Large intestine (tissue), 3 donors: Measurements from ENCODE around the gene TMEM214. TPM values are rescaled to one million over a fixed set of nuclear protein-coding genes. Genes with fewer than 3 reads are reported as not detected.

Experiments used
- DNase-seq, 2 donors: peaks; one replicate each; pipeline versions ENCODE4 v3.0.0 to v3.0.0-alpha.2; 2013
- H3K27ac ChIP-seq: one replicate; pipeline ENCODE4 v1.5.1; 2013; ENCODE audit warnings: low read length
- H3K27me3 ChIP-seq: 2 replicates; pipeline ENCODE4 v1.6.1; 2013; ENCODE audit warnings: low read length; ENCODE audit not compliant: control insufficient read depth, insufficient read depth
- H3K36me3 ChIP-seq: 2 replicates; pipeline ENCODE4 v1.6.1; 2013; ENCODE audit warnings: low read length; ENCODE audit not compliant: control insufficient read depth, insufficient read depth
- H3K4me1 ChIP-seq: one replicate; pipeline ENCODE4 v1.6.1; 2013; ENCODE audit warnings: low read length; ENCODE audit not compliant: control insufficient read depth, insufficient read depth
- H3K4me3 ChIP-seq: one replicate; pipeline ENCODE4 v1.5.1; 2013; ENCODE audit warnings: low read length
- H3K9me3 ChIP-seq: one replicate; pipeline ENCODE4 v1.6.1; 2013; ENCODE audit warnings: mild to moderate bottlenecking, low read depth, low read length, moderate library complexity; ENCODE audit not compliant: control insufficient read depth
- WGBS: methylation state at CpG from one replicate; pipeline ENCODE4 v1.1.5; 2013; ENCODE audit warnings: low lambda C conversion rate; ENCODE audit not compliant: insufficient coverage; 5-methylcytosine and 5-hydroxymethylcytosine counted together
- polyA plus RNA-seq: library from polyadenylated mRNA; unstranded; fragments of 120-200 nt; gene quantifications from one replicate; pipeline ENCODE4 v1.2.1, GENCODE V29; 2013

The TMEM214 gene
- polyA plus RNA-seq, 1 donor, result 93.6 TPM

- Histone ChIP-seq H3K36me3 (no peaks in the 10 kb centered on the region), H3K27ac (no peak overlapping the region), H3K4me3 (no peak overlapping the region), H3K4me1 (no peaks in the 10 kb centered on the region), H3K27me3 (peaks cover 2% of the 10 kb centered on the region), H3K9me3 (no peaks in the 10 kb centered on the region)
- no CpG with 5 or more reads among the region's 10 CpGs for WGBS
- no peak for DNase-seq
Observed at GRCh38 chr2:26997394-26997793, 35.4 kb upstream of the TMEM214 start.

DNA sequence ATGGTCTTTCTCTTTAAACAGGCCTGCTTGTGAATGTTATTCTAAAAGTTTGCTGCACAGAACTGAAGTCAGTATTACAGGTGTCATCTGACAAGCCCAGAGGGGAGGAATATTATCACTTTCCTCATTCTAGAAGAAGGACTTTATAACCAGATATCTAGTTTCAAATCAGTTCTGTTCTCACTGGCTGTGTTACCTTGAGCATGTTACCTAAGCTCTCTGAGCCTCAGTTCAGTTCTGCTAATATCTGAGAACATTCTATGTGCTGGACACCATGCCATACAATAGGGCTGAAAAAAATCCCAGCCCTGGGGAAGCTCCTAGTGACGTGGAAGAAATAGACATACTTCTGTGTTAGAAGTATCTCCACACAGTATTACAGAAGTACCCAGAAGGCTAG lies 34.4 kb upstream of the TMEM214 start:
- H3K4me1 ChIP-seq, result no peaks in the 10 kb centered on the region
- H3K27me3 ChIP-seq, result peaks cover 2% of the 10 kb centered on the region
- H3K36me3 ChIP-seq, result no peaks in the 10 kb centered on the region
- no peak for DNase-seq
- no peaks in the 10 kb centered on the region for H3K9me3 ChIP-seq
- no CpG with 5 or more reads among the region's 1 CpG for WGBS
- H3K4me3 ChIP-seq, result no peak overlapping the region
- H3K27ac ChIP-seq, result no peak overlapping the region

DNA sequence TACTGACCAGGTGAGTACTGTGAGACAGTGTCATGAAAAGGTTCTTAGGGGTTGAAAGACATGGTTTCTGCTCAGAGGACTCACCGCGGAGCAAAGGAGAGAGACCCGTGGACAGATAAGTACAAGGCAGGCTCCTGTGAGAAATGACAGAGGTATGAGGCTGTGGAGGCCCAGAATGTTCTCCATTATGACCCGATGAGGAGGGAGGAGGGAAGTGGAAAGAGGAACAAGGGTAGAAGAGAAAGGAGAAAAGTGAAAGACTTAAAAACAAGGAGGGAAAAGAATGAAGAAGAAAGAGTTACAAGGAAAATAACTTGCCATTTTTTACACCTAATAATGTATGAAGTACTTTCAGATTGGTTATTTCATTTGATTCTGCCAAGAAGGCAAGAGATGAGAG lies 32.5 kb upstream of the TMEM214 start:
- H3K27ac ChIP-seq, result no peak overlapping the region
- WGBS, result 64% methylated on average over 2 of the region's 4 CpGs
- H3K9me3 ChIP-seq, result no peaks in the 10 kb centered on the region
- peaks cover 2% of the 10 kb centered on the region for H3K27me3 ChIP-seq
- H3K4me3 ChIP-seq, result no peak overlapping the region
- no peaks in the 10 kb centered on the region for H3K36me3 ChIP-seq
- no peak for DNase-seq
- no peaks in the 10 kb centered on the region for H3K4me1 ChIP-seq

- Histone ChIP-seq H3K27me3 (peaks cover 2% of the 10 kb centered on the region), H3K36me3 (no peaks in the 10 kb centered on the region), H3K27ac (no peak overlapping the region), H3K4me3 (no peak overlapping the region), H3K4me1 (no peaks in the 10 kb centered on the region), H3K9me3 (no peaks in the 10 kb centered on the region)
- 85% methylated on average over 2 of the region's 2 CpGs for WGBS
- DNase-seq, result no peak
Observed at GRCh38 chr2:27000995-27001394, 31.8 kb upstream of the TMEM214 start.

DNA sequence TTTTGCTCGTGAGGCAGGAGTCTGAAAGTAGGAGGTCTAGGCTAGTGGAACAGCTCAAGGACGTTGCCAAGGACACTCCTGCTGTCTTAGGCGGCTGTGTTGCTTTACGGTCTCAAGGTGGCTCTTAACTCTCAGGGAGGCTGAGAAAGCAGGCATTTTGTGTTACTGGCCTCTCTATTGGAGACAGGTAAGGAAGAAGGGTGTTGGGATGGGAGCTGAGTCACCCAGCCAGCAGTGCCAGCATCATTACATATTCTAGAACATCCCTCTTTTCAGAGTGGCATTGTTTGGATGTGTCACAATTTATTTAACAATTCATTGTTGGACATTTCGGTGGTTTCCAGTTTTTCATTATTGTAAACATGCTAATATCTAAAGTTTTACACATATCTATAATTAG lies 30.8 kb upstream of the TMEM214 start:
- no peak for DNase-seq
- WGBS, result 100% methylated on average over 1 of the region's 5 CpGs
- H3K4me1 ChIP-seq, result no peaks in the 10 kb centered on the region
- no peak overlapping the region for H3K4me3 ChIP-seq
- H3K9me3 ChIP-seq, result no peaks in the 10 kb centered on the region
- no peaks in the 10 kb centered on the region for H3K36me3 ChIP-seq
- H3K27ac ChIP-seq, result no peak overlapping the region
- peaks cover 2% of the 10 kb centered on the region for H3K27me3 ChIP-seq

DNA sequence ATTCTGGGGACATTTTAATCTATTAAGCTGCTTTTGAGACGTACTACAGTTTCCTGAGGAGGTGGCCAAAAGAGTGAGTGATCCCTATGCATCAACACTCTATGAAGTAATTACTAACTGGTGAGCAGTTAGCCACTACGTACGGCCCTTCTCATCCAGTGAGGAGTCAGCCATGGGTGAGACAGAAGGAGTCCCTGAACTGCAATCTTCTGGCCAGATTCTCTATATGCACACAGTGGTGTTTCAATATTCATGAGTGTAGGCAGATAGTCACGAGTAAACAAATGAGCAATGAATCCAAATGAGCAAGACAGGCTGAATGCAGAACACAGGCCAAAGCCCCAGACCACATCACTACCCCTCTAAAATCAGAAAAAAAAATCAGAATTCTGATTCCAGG lies 29.8 kb upstream of the TMEM214 start:
- no peak overlapping the region for H3K4me3 ChIP-seq
- WGBS, result no CpG with 5 or more reads among the region's 4 CpGs
- DNase-seq, result no peak

GRCh38 chr2:27003857-27004256 lies 28.9 kb upstream of the TMEM214 start:
- 93% methylated on average over 3 of the region's 9 CpGs for WGBS

More for the DNA sequence above, 29.8 kb upstream of the TMEM214 start:
- H3K36me3 ChIP-seq, result no peaks in the 10 kb centered on the region
- H3K9me3 ChIP-seq, result no peaks in the 10 kb centered on the region
- H3K4me1 ChIP-seq, result peaks cover 3% of the 10 kb centered on the region
- H3K27me3 ChIP-seq, result peaks cover 2% of the 10 kb centered on the region
- H3K27ac ChIP-seq, result no peak overlapping the region

GRCh38 chr2:27006602-27007415 lies 26.0 kb upstream of the TMEM214 start:
- peaks cover 3% of the 10 kb centered on the region for H3K4me1 ChIP-seq
- H3K27me3 ChIP-seq, result no peaks in the 10 kb centered on the region
- no peak for DNase-seq
- no peaks in the 10 kb centered on the region for H3K36me3 ChIP-seq
- no peak overlapping the region for H3K27ac ChIP-seq
- no peaks in the 10 kb centered on the region for H3K9me3 ChIP-seq
- H3K4me3 ChIP-seq, result no peak overlapping the region
- WGBS, result 39% methylated on average over 2 of the region's 6 CpGs

More at GRCh38 chr2:27003857-27004256, 28.9 kb upstream of the TMEM214 start:
- Histone ChIP-seq H3K4me3 (no peak overlapping the region), H3K36me3 (no peaks in the 10 kb centered on the region), H3K9me3 (no peaks in the 10 kb centered on the region), H3K4me1 (peaks cover 3% of the 10 kb centered on the region), H3K27ac (no peak overlapping the region), H3K27me3 (no peaks in the 10 kb centered on the region)
- DNase-seq, result no peak

- WGBS, result 67% methylated on average over 1 of the region's 8 CpGs
- Histone ChIP-seq H3K4me3 (no peak overlapping the region), H3K9me3 (no peaks in the 10 kb centered on the region), H3K27me3 (no peaks in the 10 kb centered on the region), H3K36me3 (no peaks in the 10 kb centered on the region), H3K4me1 (peaks cover 3% of the 10 kb centered on the region), H3K27ac (no peak overlapping the region)
- no peak for DNase-seq
Observed at GRCh38 chr2:27007416-27008374, 25.1 kb upstream of the TMEM214 start.

GRCh38 chr2:27008678-27009077 lies 24.1 kb upstream of the TMEM214 start:
- Histone ChIP-seq H3K4me3 (no peak overlapping the region), H3K27me3 (no peaks in the 10 kb centered on the region), H3K9me3 (no peaks in the 10 kb centered on the region), H3K4me1 (peaks cover 3% of the 10 kb centered on the region), H3K27ac (no peak overlapping the region), H3K36me3 (no peaks in the 10 kb centered on the region)
- WGBS, result 92% methylated on average over 4 of the region's 4 CpGs
- DNase-seq, result no peak
